Measurements from ENCODE around the gene POP4.
"Not testable (repeated sequence)": the region's sequence is repeated elsewhere in the genome, so short reads cannot be mapped to it uniquely, and the experiment has no call there.

The POP4 gene

GRCh38 chr19:29612121-29612520 lies 6.0 kb downstream of the POP4 start:
- DNase-seq (ENCODE audit: low read depth), result no peak

- no peak for DNase-seq (ENCODE audit: low read depth)
Observed at GRCh38 chr19:29612801-29613595, 6.9 kb downstream of the POP4 start.

GRCh38 chr19:29614046-29614445 lies 8.0 kb downstream of the POP4 start:
- no peak for DNase-seq (ENCODE audit: low read depth)

- no peak for DNase-seq (ENCODE audit: low read depth)
Observed at GRCh38 chr19:29614780-29615179, 8.7 kb downstream of the POP4 start.

GRCh38 chr19:29615891-29616425 lies 9.9 kb downstream of the POP4 start:
- DNase-seq (ENCODE audit: low read depth), result no peak

- DNase-seq (ENCODE audit: low read depth), result no peak
Observed at GRCh38 chr19:29616541-29616940, 10.5 kb downstream of the POP4 start.

- DNase-seq (ENCODE audit: low read depth), result no peak
Observed at GRCh38 chr19:29617366-29618266, 11.5 kb downstream of the POP4 start.

- no peak for DNase-seq (ENCODE audit: low read depth)
Observed at GRCh38 chr19:29618434-29618833, 12.4 kb downstream of the POP4 start.

GRCh38 chr19:29618871-29619270 lies 12.8 kb downstream of the POP4 start:
- no peak for DNase-seq (ENCODE audit: low read depth)

GRCh38 chr19:29620931-29621351 lies 14.9 kb downstream of the POP4 start:
- peak; percentile 20 for DNase-seq (ENCODE audit: low read depth)

GRCh38 chr19:29622166-29623070 lies 16.3 kb downstream of the POP4 start:
- no peak for DNase-seq (ENCODE audit: low read depth)

GRCh38 chr19:29623726-29624488 lies 17.8 kb downstream of the POP4 start:
- DNase-seq (ENCODE audit: low read depth), result peak; percentile 51

GRCh38 chr19:29624489-29625185 lies 18.6 kb downstream of the POP4 start:
- no peak for DNase-seq (ENCODE audit: low read depth)

GRCh38 chr19:29625186-29625651 lies 19.1 kb downstream of the POP4 start:
- no peak for DNase-seq (ENCODE audit: low read depth)

GRCh38 chr19:29626386-29626785 lies 20.3 kb downstream of the POP4 start:
- no peak for DNase-seq (ENCODE audit: low read depth)

- not testable (repeated sequence) for DNase-seq (ENCODE audit: low read depth)
Observed at GRCh38 chr19:29626832-29627231, 20.7 kb downstream of the POP4 start.

- DNase-seq (ENCODE audit: low read depth), result no peak
Observed at GRCh38 chr19:29628661-29629385, 22.7 kb downstream of the POP4 start.

GRCh38 chr19:29629836-29630534 lies 23.9 kb downstream of the POP4 start:
- no peak for DNase-seq (ENCODE audit: low read depth)

GRCh38 chr19:29630655-29631054 lies 24.6 kb downstream of the POP4 start:
- no peak for DNase-seq (ENCODE audit: low read depth)

All from activated T-helper 9 cell treated with anti-CD3 and anti-CD28 coated beads, Interleukin-2, amount 50 U/mL, for 16 hours (primary cell).